ENCODE measurements around the gene STMN3. TPM values are rescaled to one million over a fixed set of nuclear protein-coding genes. Genes with fewer than 3 reads are reported as not detected.

Gene STMN3
- total RNA-seq, 1 donor, result 9.3 TPM

DNA sequence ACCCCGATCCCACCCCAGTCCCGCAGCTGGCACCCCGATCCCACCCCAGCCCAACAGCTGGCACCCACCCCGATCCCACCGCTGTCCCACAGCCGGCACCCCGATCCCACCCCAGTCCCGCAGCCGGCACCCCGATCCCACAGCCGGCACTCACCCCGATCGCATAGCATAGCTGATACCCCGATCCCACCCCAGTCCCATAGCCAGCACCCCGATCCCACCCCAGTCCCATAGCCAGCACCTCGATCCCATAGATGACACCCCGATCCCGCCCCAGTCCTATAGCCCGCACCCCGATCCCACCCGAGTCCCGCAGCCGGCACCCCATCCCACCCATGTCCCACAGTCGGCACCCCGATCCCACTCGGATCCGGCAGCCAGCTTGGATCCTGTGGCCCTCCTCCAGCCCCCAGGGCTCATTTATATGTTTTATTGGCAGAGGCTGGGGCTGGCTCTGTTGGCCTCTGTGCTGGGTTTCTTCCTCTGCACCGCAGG lies 25.4 kb downstream of the STMN3 start:
- DNase-seq (ENCODE audit: low read depth), result no peak
- TF ChIP-seq, protein P1, sequence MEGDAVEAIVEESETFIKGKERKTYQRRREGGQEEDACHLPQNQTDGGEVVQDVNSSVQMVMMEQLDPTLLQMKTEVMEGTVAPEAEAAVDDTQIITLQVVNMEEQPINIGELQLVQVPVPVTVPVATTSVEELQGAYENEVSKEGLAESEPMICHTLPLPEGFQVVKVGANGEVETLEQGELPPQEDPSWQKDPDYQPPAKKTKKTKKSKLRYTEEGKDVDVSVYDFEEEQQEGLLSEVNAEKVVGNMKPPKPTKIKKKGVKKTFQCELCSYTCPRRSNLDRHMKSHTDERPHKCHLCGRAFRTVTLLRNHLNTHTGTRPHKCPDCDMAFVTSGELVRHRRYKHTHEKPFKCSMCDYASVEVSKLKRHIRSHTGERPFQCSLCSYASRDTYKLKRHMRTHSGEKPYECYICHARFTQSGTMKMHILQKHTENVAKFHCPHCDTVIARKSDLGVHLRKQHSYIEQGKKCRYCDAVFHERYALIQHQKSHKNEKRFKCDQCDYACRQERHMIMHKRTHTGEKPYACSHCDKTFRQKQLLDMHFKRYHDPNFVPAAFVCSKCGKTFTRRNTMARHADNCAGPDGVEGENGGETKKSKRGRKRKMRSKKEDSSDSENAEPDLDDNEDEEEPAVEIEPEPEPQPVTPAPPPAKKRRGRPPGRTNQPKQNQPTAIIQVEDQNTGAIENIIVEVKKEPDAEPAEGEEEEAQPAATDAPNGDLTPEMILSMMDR (IDR thresholded peaks at IDR 0.05; ENCODE audit: insufficient read depth, low read length), result no peak
- H3K4me3 ChIP-seq (ENCODE audit: low read depth, low read length), result peak overlapping the region; percentile 92

- TF ChIP-seq, protein P1 (IDR thresholded peaks at IDR 0.05; ENCODE audit: insufficient read depth, low read length), result no peak
- peak; percentile 90 for DNase-seq (ENCODE audit: low read depth)
- peak overlapping the region; percentile 92 for H3K4me3 ChIP-seq (ENCODE audit: low read depth, low read length)
Observed at GRCh38 chr20:63627129-63627750, 26.0 kb downstream of the STMN3 start.

GRCh38 chr20:63626424-63627128 lies 26.6 kb downstream of the STMN3 start, which contains the start of gene GMEB2:
TSS of gene GMEB2 (minus strand) at chr20:63627101. CDS start at chr20:63619397, 7,704 bp downstream.
- no peak for DNase-seq (ENCODE audit: low read depth)
- TF ChIP-seq, protein P1 (IDR thresholded peaks at IDR 0.05; ENCODE audit: insufficient read depth, low read length), result no peak
- peak within 1 kb of the TSS; percentile 92 for H3K4me3 ChIP-seq (ENCODE audit: low read depth, low read length)

GRCh38 chr20:63625771-63626423 lies 27.3 kb downstream of the STMN3 start:
- H3K4me3 ChIP-seq (ENCODE audit: low read depth, low read length), result peak overlapping the region; percentile 82
- peak; percentile 32 for DNase-seq (ENCODE audit: low read depth)
- TF ChIP-seq, protein P1 (IDR thresholded peaks at IDR 0.05; ENCODE audit: insufficient read depth, low read length), result no peak

GRCh38 chr20:63624486-63624885 lies 28.7 kb downstream of the STMN3 start:
- TF ChIP-seq, protein P1 (IDR thresholded peaks at IDR 0.05; ENCODE audit: insufficient read depth, low read length), result no peak
- no peak overlapping the region for H3K4me3 ChIP-seq (ENCODE audit: low read depth, low read length)
- DNase-seq (ENCODE audit: low read depth), result peak; percentile 44

- TF ChIP-seq, protein P1 (IDR thresholded peaks at IDR 0.05; ENCODE audit: insufficient read depth, low read length), result no peak
- no peak overlapping the region for H3K4me3 ChIP-seq (ENCODE audit: low read depth, low read length)
- no peak for DNase-seq (ENCODE audit: low read depth)
Observed at GRCh38 chr20:63622732-63623131, 30.5 kb downstream of the STMN3 start.
